NCI-H2196 (cell line): ENCODE data around the gene SFMBT2.

Source experiments
- DNase-seq: peaks from one replicate; lab custom pipeline; 2025; ENCODE audit not compliant: unreplicated experiment; lab: John Stamatoyannopoulos, UW

Gene SFMBT2

GRCh38 chr10:7157091-7157490, 253.7 kb downstream of the SFMBT2 start:
- DNase-seq: no peak

DNA sequence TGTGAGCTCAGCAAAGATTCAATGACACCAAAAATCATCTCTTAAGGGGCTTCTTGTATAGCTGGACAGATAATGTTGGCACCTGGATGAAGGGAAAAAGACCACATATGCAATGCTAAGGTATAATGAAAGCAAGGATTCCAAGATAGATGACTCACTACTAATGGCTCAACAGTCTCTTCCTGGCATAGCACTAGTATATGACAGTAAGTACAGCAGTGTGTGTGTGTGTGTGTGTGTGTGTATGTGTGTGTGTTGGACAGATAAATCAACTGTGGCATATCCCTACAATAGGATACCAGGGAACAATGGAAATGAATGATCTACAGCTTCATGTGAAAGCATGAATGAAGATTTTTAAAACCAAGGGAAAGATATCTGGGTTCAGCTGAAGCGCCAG, 257.1 kb downstream of the SFMBT2 start:
- no peak for DNase-seq

- DNase-seq: no peak
These were observed 257.9 kb downstream of the SFMBT2 start for GRCh38 chr10:7152982-7153381.

DNA sequence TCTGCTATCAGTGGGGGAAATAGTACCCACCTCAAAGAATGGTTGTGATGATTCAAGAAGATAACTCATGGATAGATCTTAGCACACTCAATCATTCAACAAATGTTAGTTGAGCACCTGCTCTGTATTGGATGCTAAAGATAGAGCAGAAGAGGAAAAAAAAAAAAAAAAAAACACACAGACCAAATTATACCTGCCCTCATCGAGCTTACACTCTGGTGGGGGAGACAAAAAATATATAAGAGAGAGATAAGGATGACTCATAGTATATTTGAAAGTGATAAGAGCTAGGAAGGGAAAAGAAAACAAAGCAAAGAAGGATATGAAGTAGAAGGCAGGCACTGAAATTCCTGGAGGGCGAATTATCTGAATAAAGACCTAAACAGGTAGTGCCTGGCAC, 258.5 kb downstream of the SFMBT2 start:
- no peak for DNase-seq

DNA sequence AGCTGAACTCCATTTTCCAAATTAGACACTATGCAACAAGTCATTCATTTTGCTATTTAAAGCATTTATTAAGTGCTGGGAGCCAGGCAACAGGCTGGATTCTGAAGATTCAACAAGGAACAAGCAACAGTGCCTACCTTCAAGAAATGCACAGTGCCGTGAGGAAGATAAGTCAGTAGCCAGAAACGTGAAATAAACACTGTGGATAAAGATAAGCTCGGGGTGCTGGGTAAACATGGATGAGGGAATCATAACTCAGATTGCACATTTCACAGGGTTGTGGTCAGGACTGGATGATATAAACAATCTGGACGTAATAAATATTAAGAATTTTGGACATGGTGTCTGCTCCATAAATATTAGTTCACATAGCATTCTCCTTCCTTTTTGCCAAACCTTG, 259.3 kb downstream of the SFMBT2 start:
- DNase-seq: no peak

GRCh38 chr10:7150349-7150748, 260.5 kb downstream of the SFMBT2 start:
- no peak for DNase-seq

DNA sequence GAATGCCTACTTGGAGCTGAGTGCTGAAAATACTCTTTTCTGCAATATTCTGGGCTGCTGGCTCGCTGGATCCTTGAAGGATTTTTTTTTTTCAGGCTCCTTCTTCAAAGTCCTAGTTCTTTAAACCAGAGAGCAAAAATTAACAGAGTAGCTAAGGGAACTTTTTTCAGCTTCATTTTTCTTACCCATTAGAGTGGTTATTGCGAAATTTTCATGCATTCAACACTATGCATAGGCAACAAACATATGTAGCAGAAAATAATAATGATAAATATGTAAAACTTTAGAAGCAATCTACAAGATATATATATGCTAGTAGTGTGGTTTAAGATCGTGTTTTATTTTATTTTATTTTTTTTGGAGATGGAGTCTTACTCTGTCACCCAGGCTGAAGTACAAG, 264.6 kb downstream of the SFMBT2 start:
- DNase-seq: no peak

- no peak for DNase-seq
These were observed 274.8 kb downstream of the SFMBT2 start for GRCh38 chr10:7136016-7136415.

DNA sequence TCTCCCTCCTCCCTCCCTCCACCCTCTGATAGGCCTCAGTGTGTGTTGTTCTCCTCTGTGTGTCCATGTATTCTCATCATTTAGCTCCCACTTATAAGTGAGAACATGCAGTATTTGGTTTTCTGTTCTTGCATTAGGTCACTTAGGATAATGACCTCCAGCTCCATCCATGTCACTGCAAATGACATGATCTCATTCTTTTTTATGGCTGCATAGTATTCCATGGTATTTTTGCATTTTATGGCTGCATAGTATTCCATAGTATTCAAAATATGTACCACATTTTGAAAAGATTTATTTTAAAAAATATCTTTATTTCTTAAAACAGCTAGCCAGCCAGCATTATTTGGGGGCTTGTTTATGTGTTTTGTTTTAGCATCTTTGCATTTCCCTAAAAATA, 275.6 kb downstream of the SFMBT2 start:
- no peak for DNase-seq

- DNase-seq: no peak
These were observed 276.4 kb downstream of the SFMBT2 start for GRCh38 chr10:7134448-7134847.

DNA sequence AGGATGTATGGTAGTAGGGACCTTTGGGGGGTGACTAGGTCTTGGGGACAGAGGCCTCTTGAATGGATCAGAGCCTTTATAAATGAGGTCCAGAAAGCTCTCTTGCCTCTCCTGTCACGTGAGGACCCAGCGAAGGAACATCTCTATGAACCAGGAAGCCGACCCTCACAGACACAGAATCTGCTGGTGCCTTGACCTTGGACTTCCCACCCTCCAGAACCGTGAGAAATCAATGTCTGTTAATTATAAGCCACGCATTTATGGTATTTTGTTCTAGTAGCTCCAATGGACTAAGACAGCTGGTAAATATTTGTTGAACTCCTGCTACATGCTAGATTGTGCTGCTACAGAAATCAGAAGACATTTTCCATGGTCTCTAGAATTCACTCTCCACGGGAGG, 276.9 kb downstream of the SFMBT2 start:
- no peak for DNase-seq

GRCh38 chr10:7133278-7133677, 277.6 kb downstream of the SFMBT2 start:
- DNase-seq: no peak

- DNase-seq: no peak
These were observed 280.5 kb downstream of the SFMBT2 start for GRCh38 chr10:7130191-7130911.

DNA sequence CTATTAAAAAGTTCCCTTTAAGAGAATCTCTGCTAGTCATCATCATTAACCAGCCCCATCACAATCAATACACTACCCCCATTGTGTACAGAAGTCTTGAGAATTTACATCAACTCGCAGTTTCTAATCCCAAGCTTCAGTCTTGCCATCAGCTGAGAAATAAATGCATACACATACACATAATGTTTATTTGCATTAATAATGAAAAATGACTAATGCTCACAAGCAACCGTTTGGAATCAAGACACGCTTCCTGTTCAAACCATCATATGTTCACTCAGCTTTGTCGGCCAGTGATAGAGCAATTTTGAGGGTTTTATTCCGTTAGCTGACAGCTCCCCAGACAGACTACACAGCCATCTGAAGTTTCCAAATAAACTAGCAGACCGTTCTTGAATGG, 287.1 kb downstream of the SFMBT2 start:
- no peak for DNase-seq

- DNase-seq: no peak
These were observed 288.3 kb downstream of the SFMBT2 start for GRCh38 chr10:7122561-7122960.

- DNase-seq: no peak
These were observed 289.6 kb downstream of the SFMBT2 start for GRCh38 chr10:7121154-7121797.

GRCh38 chr10:7119325-7120015, 291.4 kb downstream of the SFMBT2 start:
- no peak for DNase-seq

DNA sequence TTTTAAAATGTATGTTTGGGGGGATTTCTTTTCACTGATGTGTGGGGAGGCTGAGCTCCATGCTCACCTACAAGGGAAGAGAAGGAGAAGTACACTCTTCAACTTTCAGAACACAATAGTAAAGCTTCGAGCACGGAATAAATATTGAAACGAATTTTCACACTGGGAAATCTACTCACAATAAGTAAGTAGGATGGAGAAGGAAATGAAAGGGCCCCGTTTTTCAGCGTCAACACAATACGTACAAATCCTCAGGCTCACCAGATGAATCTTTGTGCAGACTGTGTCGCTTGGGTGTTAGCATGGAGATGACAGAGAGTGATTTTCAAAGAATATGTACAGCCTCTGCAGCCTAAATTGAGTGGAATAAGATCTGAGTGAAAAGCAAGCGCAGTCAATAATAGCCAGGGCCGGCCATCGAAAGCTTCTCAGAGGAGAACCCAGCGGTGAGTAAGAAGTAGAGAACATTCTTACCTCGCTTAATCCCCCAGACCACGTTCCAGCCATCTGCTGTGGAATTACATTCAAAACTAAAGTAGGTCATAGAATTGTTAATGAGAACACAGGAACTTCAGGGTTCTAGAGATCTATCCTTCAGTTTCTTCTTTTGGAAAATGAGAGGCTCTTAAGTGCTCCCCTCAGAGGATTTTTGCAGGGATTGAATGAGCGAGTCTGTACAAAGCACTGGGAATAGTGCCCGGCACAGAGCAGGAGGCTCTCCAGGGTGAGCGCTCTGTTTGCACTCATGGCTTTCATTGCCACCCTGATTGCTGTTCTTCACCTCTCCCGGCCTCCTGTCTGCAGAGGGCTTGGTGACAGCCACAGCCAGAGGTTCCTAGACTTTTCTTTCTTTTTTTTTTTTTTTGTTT, 292.8 kb downstream of the SFMBT2 start:
- DNase-seq: no peak

DNA sequence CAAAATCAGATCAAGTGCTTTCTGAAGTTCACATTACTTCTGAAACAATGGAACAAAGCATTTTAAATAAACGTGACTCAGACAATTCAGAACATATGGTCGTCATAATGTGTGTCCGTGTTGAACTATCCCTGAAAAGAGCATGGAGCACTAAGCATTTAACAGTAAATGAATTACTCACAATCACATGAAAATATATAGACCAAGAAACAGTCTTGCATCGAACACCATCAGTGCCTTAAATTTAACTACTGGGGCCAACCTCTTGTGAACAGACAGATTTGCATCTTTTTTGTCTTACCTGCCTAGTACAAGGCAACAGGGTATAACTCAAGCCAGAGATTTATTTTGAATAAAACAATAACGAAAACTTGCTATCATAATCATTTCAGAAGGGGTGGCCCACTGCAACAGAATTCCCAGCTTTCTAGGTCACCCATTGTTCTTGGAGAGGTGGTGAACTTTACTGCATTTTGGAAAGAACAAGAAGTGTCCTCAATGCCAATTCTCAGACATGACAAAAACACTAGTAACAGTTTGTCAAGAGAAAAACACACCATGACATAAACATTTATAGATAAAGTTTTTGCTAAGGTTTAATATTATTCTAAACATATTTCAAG, 293.5 kb downstream of the SFMBT2 start:
- DNase-seq: no peak

- DNase-seq: no peak
These were observed 299.3 kb downstream of the SFMBT2 start for GRCh38 chr10:7111561-7111960.

- DNase-seq: no peak
These were observed 299.7 kb downstream of the SFMBT2 start for GRCh38 chr10:7111089-7111488.
